Measurements from ENCODE around the gene BNIP5. TPM values are rescaled to one million over a fixed set of nuclear protein-coding genes. Genes with fewer than 3 reads are reported as not detected.

The BNIP5 gene
- total and polyA plus RNA-seq, 2 of the 13 experiments (the other 11 are each of a cell fraction or from before 2014, with no cell fraction given) = not detected

DNA sequence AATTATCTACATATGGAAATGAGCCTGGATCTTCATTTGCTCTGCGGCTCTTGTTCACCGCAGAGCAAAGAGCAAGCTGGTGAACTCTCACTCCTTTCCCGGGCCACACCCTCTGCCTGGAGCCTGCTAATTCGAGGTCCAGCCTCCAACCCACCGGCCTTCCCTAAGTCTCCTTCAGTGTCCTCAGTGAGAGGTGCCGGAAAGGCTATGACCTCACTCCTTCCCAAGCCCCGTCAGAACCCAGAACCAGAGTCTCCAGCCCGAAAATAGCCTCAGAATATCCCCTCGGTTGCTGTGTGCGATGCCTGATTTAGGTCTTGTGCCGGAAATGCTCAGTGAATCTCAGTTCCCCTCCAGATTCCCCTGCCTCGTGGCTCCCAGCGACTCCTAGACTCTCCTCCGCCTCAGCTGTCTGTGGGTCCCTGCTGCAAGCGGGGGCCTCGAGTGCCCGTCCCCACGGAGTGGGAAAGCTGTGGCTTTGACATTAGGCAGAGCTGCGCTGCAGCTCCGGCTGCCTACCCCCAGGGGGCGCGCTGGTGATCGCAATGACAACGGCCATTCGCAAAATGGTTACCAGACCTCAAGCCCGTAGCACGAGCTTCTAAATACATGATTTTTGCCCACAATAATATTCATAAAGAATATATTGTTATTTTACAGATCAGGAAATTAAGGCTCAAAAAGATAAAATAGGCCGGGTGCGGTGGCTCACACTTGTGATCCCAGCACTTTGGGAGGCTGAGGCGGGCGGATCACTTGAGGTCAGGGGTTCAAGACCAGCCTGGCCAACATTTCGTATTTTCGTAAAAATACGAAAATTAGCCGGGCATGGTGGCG lies 4.1 kb upstream of the BNIP5 start (continued):
- TF ChIP-seq, protein P1, sequence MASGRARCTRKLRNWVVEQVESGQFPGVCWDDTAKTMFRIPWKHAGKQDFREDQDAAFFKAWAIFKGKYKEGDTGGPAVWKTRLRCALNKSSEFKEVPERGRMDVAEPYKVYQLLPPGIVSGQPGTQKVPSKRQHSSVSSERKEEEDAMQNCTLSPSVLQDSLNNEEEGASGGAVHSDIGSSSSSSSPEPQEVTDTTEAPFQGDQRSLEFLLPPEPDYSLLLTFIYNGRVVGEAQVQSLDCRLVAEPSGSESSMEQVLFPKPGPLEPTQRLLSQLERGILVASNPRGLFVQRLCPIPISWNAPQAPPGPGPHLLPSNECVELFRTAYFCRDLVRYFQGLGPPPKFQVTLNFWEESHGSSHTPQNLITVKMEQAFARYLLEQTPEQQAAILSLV (CRISPR knock-in tag; IDR thresholded peaks at IDR 0.05; ENCODE audit: borderline replicate concordance) = no peak
- TF ChIP-seq SIX4 (CRISPR knock-in tag; IDR thresholded peaks at IDR 0.05) = no peak
- TF ChIP-seq XRCC5 (optimal IDR thresholded peaks at IDR 0.05; ENCODE audit: low read length) = peak; percentile 93
- TF ChIP-seq TEAD2 (CRISPR knock-in tag; IDR thresholded peaks at IDR 0.05) = no peak
- TF ChIP-seq, protein P2, sequence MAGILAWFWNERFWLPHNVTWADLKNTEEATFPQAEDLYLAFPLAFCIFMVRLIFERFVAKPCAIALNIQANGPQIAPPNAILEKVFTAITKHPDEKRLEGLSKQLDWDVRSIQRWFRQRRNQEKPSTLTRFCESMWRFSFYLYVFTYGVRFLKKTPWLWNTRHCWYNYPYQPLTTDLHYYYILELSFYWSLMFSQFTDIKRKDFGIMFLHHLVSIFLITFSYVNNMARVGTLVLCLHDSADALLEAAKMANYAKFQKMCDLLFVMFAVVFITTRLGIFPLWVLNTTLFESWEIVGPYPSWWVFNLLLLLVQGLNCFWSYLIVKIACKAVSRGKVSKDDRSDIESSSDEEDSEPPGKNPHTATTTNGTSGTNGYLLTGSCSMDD (CRISPR knock-in tag; IDR thresholded peaks at IDR 0.05) = no peak
- TF ChIP-seq ZNF496 (CRISPR knock-in tag; IDR thresholded peaks at IDR 0.05; ENCODE audit: insufficient replicate concordance) = no peak
- no peak; the same call in 1 of the 2 replicates for TF ChIP-seq IRX3 (CRISPR knock-in tag; IDR thresholded peaks at IDR 0.05; ENCODE audit: borderline replicate concordance, low read depth)
- no peak for TF ChIP-seq ZEB1 (IDR thresholded peaks at IDR 0.05; ENCODE audit: insufficient replicate concordance, low read depth)
- no peak for TF ChIP-seq CBX2 (IDR thresholded peaks at IDR 0.05; ENCODE audit: low read depth, low read length)
- TF ChIP-seq CBX2 (CRISPR knock-in tag; IDR thresholded peaks at IDR 0.05; ENCODE audit: low read depth) = no peak
- TF ChIP-seq PAF1 (CRISPR knock-in tag; IDR thresholded peaks at IDR 0.05) = no peak
- TF ChIP-seq, protein P3, sequence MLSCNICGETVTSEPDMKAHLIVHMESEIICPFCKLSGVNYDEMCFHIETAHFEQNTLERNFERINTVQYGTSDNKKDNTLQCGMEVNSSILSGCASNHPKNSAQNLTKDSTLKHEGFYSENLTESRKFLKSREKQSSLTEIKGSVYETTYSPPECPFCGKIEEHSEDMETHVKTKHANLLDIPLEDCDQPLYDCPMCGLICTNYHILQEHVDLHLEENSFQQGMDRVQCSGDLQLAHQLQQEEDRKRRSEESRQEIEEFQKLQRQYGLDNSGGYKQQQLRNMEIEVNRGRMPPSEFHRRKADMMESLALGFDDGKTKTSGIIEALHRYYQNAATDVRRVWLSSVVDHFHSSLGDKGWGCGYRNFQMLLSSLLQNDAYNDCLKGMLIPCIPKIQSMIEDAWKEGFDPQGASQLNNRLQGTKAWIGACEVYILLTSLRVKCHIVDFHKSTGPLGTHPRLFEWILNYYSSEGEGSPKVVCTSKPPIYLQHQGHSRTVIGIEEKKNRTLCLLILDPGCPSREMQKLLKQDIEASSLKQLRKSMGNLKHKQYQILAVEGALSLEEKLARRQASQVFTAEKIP (CRISPR knock-in tag; IDR thresholded peaks at IDR 0.05; ENCODE audit: borderline replicate concordance) = no peak
- TF ChIP-seq, protein P4, sequence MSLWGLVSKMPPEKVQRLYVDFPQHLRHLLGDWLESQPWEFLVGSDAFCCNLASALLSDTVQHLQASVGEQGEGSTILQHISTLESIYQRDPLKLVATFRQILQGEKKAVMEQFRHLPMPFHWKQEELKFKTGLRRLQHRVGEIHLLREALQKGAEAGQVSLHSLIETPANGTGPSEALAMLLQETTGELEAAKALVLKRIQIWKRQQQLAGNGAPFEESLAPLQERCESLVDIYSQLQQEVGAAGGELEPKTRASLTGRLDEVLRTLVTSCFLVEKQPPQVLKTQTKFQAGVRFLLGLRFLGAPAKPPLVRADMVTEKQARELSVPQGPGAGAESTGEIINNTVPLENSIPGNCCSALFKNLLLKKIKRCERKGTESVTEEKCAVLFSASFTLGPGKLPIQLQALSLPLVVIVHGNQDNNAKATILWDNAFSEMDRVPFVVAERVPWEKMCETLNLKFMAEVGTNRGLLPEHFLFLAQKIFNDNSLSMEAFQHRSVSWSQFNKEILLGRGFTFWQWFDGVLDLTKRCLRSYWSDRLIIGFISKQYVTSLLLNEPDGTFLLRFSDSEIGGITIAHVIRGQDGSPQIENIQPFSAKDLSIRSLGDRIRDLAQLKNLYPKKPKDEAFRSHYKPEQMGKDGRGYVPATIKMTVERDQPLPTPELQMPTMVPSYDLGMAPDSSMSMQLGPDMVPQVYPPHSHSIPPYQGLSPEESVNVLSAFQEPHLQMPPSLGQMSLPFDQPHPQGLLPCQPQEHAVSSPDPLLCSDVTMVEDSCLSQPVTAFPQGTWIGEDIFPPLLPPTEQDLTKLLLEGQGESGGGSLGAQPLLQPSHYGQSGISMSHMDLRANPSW (CRISPR knock-in tag; IDR thresholded peaks at IDR 0.05; ENCODE audit: borderline replicate concordance) = no peak
- TF ChIP-seq RXRA (CRISPR knock-in tag; IDR thresholded peaks at IDR 0.05) = peak; percentile 58; the same call in 1 of the 2 replicates
- TF ChIP-seq, protein P5, sequence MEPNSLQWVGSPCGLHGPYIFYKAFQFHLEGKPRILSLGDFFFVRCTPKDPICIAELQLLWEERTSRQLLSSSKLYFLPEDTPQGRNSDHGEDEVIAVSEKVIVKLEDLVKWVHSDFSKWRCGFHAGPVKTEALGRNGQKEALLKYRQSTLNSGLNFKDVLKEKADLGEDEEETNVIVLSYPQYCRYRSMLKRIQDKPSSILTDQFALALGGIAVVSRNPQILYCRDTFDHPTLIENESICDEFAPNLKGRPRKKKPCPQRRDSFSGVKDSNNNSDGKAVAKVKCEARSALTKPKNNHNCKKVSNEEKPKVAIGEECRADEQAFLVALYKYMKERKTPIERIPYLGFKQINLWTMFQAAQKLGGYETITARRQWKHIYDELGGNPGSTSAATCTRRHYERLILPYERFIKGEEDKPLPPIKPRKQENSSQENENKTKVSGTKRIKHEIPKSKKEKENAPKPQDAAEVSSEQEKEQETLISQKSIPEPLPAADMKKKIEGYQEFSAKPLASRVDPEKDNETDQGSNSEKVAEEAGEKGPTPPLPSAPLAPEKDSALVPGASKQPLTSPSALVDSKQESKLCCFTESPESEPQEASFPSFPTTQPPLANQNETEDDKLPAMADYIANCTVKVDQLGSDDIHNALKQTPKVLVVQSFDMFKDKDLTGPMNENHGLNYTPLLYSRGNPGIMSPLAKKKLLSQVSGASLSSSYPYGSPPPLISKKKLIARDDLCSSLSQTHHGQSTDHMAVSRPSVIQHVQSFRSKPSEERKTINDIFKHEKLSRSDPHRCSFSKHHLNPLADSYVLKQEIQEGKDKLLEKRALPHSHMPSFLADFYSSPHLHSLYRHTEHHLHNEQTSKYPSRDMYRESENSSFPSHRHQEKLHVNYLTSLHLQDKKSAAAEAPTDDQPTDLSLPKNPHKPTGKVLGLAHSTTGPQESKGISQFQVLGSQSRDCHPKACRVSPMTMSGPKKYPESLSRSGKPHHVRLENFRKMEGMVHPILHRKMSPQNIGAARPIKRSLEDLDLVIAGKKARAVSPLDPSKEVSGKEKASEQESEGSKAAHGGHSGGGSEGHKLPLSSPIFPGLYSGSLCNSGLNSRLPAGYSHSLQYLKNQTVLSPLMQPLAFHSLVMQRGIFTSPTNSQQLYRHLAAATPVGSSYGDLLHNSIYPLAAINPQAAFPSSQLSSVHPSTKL (CRISPR knock-in tag; IDR thresholded peaks at IDR 0.05) = peak; percentile 46; the same call in 1 of the 2 replicates
- TF ChIP-seq ZNF841 (CRISPR knock-in tag; IDR thresholded peaks at IDR 0.05; ENCODE audit: borderline replicate concordance) = no peak
- no peak for TF ChIP-seq SRSF1 (optimal IDR thresholded peaks at IDR 0.05; ENCODE audit: low read depth, low read length)
- 0 out of 2 replicates have a peak, but pooled peaks have one; percentile 36 for TF ChIP-seq SNAPC2 (CRISPR knock-in tag; IDR thresholded peaks at IDR 0.05)

All from HepG2 (cell line).